Fibroblast of skin of right quadriceps (primary cell): ENCODE results near the gene MYO5B.
A peak's percentile ranks its signal among the peaks of the same experiment; 100 is the strongest.

ENCODE experiments used
- DNase-seq: peaks from one replicate; pipeline ENCODE4 v3.0.0-alpha.2; 2013

MYO5B gene

DNA sequence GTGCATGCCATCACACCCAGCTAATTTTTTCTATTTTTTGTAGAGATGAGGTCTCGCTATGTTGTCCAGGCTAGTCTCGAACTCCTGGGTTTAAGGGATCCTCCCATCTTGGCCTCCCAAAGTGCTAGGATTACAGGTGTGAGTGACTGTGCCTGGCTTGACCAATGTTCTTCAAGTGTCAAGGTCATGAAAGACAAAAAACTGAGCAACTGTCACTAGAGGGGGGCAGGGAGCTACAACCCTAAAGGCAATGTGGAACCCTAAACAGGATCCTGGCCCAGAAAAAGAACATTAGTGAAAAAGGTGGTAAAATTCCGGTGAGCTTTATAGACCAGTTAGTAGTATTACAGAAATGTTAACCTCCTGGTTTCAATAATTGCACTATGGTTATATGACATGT lies 7.3 kb downstream of the MYO5B start:
- DNase-seq, result no peak

DNA sequence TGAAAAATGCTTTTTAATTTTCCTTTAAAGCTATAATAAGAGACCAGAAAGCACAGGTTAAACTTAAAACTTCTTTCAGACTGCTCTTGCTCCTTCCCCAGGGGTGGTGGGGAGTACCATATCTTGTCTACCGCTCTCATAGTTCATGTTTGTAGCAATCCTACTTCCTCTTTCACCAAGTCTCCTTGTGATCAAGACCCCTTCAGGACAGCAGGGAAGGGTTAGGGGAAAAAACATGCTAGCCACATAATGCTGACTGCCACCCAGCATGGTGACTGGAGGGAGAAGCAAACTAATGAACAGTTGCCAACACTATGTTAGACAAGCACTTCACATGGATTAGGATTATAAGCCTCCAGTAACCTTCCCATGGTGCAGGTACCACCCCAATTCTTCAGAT lies 8.6 kb downstream of the MYO5B start:
- no peak for DNase-seq

DNA sequence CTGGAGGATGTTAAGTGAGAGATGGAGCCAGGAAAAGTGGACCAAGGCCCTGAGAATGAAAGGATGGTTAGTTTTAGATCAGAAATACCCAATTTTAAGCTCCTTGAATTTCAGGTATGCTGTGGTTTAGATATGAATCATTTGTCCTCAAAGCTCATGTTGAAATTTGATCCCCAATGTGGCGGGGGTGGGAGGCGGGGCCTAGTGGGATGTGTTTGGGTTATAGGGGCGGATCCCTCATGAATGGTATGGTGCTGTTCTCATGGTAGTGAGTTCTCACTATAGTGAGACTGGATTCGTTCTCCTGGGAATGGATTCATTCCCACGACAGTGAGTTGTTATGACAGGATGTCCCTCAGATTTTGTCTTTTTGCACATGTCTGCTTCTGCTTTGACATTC lies 11.4 kb downstream of the MYO5B start:
- DNase-seq, result peak; percentile 45

DNA sequence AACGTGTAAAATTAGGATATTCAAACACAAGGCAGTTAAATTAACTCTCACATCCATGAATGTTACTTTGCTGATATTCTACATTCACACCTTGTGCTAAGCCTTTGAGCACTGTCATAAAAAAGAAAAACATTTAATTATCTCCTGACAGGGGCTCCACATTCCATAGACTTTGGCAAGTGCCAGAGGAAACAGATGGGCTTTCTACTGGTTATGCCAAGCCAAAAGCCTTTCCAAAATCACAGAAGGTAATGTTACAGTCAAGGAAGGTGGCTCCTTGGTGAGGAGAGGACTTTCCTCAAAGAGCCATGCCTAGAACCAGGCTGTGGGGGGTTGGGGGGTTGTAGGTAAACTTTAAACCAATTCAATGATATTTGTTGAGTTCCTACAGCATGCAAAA lies 12.4 kb downstream of the MYO5B start:
- no peak for DNase-seq

DNA sequence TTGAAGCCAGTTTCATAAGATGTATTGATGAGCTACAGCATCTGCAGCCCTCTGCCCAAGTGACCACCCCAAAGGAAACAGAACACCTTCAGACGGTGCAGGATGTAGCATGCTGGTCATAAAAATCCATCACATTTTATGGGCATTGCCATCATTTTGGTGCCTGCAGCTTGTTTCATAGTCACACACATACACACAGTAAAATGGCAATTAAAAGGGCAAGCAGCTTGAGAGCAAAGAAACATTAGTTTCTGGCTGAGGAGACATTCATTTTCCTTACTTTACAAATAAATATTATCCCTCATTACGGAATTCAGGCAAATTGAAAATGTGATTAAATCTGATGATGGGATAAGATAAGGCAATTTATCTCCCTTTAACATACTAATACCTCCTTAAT lies 13.4 kb downstream of the MYO5B start:
- DNase-seq, result no peak

DNA sequence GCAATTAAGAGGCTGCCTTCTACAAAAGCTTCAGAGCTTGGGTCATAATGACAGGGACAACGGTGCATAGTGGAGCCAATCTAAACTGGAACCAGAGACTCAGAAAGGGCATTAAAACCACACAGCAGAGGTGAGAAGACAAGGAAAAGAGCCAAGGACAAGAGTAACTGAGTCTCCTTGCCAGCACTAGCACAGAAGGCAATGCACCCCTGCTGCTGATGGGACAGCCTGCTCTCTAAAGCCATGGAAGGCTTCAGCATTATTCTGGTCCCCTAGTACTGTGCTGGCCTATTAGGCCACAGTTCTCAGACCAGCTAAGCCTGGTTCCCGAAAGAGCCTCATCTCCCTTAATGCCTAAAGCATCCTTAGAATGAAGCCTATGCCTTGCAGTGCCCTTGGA lies 15.5 kb downstream of the MYO5B start:
- DNase-seq, result no peak

DNA sequence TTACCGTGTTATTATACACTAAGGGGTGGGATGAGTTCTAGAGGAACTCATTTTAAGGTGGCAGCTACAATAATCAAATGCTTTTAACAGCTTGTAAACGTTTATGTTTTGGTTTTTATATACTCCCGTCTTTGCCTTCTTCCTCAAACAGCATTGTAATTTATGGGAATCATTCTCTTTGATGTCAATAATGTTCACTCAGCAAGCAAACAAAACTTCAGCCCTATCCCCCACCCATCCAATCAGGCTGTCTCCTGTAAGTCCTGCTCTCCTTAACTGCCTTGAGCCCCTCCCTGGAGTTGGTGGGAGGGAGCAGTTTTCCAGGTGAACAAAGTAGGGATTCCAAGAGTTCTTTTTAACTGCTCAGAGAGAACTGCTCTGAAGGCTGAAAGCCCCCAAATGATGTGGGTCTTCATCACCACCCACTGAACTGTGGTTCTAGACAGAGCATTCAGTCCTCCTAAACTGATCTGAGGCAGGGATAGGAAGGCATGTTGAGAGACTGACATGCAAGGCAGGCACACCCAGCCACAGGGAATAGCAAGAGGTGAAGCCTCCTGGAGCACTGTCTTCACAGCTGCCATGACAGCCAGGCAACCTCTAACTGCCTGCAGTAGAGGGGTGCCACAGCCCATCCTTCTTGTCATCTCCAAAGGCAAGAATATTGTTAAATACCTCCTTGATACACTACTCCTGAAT lies 17.5 kb downstream of the MYO5B start:
- no peak for DNase-seq

DNA sequence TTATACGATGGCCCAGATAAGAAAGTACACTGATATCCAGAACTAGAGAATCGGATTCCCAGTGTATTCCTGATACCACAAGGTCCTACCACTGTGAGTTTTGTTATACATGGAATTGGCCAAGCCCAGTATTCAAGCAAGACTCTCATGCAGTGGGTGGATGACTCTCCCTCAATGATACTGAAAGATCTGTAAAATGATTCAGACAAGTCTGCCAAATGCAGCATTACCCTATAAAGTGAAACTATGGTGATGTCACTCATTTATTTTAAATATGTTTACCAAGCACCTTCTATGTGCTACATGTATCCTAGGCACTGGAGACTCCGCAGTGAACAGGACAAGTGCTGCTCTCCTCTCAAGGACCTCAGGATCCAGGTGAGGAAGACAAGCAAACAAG lies 22.6 kb downstream of the MYO5B start:
- DNase-seq, result no peak

DNA sequence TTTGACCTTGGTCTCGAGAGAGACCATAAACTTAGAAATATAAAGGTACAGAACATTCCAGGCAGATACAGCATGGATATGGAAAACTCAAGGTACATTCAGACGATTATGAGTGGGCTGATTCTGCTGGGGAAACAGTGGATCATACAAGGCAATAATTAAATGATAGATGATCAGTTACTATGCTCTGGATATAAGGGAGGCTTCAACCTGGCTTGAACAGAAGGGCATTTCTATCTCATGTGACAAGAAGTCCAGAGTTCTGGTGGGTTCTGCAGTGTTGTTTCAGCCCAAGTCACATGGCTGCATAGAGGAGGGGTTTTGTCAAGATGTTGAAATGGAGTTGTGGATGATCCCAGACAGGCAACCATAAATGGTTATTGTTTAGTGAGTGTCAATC lies 23.5 kb downstream of the MYO5B start:
- DNase-seq, result no peak

DNA sequence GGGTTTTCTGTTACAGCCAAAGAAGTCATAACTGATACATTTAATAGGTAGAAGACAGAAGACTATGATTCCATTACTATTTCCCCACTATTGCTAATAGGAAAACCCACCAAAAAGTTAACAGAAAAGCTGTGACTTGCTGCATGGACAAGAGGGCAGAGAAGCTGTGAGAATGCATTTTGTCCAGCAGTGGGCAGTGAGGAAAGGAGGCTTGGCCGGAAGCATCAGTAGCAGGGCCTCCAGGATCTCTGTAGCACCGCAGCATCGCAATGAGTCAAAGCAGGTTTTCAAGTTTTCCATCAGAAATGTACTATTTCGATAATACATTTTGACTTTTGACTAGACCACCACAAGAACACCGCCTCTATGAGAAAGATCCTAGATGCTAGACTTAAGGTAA lies 24.9 kb downstream of the MYO5B start:
- no peak for DNase-seq

DNA sequence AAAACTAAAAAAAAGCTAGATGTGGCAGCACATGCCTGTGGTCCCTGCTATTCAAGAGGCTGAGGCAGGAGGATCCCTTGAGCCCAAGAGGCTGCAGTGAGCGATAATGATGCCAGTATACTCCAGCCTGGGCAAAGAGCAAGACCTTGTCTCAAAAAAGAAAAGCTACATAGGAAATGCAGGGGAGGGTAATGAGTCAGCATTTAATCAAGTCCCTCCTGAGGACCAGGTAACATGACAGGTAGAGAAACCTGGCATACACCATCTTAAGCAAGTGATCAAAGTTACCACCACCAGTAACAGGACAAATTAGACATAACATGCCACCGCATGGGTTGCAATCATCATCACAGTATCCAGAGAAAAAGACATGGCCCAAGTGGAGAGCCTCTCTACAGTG lies 25.8 kb downstream of the MYO5B start:
- no peak for DNase-seq

DNA sequence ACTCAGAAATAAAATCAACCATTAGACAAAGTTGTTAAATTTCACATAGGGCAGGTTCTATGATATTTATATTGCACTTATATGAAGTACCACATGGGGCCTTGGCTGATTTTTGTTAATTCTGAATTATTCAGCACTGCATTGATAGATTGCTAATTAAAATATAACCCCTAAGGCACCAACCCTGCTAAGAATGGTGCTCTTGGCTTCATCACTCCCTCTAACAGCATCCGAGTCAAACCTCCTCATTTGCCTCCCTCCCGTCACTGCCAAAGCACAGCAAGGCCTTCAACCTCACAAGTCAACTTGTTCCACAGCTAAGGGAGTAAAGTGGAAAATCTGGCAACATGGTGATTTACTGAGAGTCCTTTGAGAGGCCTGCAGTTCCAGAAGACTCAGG lies 27.0 kb downstream of the MYO5B start:
- DNase-seq, result no peak

DNA sequence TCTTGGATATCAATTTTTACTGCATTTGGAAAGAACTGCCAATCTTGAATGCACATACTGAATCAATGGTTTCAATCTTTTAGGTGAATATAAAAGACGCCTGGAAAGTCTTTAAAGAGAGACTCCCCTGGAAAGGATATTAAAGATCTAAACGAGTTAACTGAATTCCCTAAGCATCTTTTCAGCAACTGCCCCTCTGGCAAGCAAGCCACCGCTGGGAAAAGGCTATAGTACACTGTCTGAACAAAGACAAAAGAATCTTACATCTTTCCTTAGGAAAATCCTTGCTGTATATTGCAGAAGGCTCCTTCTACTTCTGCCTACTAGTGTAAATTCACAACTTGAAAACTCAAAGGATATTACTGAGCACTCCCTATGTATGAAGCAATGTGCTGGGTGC lies 28.0 kb downstream of the MYO5B start:
- DNase-seq, result no peak

DNA sequence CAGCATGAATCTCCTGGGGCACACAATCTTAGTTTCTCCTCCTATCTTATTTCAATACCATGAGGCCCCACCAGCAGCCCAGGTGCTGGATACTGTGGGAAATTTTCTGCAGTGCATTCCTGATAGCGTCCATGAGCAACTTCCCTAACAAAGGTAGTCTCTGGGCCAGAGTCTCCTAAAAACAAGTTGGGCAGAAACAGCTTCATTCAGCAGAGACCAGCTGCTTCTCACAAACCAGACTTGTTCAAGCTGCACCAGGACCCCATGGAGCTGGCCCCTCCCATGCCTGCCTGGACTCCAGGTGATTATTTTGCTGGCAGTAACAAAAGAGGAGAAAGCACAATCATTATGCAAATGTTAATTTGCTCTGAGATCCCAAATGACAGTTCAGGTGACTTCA lies 31.4 kb downstream of the MYO5B start:
- no peak for DNase-seq

DNA sequence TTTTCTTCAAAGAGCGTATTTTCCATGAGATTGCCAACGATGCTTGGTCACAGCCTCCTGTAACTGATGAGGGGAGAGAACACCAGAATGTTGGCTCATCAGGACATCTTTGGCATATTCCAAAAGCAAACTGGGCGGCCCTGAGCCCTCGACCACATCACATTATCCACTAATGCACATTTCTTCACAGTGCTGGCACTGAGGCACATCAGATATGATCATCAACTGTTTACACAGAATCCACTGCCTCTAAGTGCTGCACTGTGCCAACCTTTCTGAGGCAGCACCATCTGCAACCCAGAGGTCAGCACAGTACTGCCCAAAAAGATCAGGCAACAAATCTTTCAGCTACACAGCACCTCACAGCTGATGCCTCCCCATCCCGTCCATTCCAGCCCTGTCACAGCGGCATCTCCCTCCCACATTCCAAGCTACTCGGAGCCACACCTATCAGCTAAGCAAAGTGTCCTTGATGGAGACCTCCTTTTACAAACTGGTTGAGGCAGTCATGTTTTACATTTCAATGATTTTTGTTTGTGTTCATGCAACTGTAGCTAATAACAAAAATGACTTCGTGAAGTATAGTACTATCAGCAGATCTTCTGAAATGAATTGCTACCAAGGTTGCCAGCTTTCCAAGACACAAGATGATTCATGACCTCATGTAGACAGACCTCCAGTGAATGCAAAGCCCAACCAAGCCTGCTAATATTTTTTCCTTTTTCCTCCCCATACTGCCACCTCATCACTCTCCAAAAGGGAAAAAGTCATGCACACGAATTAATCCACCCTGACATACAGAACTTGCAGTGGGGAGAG lies 32.3 kb downstream of the MYO5B start:
- DNase-seq, result no peak

DNA sequence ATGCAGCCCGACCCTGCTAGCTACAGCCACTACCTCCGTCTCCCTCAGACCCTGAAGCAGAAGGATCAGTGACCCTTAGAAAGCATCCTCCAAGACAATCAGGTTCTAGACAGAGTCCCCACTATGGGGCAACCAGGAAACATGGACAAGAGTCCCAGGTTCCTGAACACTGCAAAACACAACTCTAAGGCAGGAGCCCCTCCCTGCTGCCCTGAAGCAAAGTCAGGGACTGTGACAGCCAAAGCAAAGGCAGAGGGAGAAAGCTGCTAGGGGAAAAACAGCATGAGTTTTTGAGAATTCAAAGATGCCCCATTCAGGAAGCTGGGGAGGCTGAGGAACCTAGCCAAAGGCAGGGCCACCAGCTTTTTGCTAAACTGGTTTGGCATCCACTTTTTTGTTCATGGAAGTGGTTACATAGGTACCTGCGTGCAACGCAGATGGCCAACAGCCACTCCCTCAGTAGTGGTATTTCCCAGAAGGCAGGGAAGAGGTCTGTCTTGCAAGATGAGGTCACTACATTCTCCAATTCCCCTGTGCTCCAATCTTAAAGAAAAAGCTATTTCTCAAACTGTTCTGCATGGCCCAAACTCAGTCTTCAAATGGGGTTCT lies 33.2 kb downstream of the MYO5B start:
- DNase-seq, result no peak

DNA sequence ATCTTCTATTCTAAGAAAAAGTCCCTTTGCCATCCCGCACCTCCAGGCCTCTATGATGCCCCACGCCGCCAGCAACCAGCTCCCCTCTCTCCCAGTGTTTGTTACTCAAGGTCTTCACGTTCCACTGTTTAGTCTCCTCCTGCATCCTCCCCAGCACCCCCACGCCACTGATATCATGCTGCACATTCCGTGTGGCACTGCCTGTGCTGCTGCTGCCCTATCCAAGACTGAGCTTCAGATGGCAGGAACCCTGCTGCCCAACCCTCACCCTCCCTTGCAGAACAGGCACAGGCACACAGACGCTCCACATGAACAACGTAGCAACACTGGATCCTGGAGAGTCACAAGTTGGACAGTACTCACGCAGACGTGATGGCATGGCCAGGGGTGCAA lies 35.3 kb downstream of the MYO5B start:
- DNase-seq, result no peak

DNA sequence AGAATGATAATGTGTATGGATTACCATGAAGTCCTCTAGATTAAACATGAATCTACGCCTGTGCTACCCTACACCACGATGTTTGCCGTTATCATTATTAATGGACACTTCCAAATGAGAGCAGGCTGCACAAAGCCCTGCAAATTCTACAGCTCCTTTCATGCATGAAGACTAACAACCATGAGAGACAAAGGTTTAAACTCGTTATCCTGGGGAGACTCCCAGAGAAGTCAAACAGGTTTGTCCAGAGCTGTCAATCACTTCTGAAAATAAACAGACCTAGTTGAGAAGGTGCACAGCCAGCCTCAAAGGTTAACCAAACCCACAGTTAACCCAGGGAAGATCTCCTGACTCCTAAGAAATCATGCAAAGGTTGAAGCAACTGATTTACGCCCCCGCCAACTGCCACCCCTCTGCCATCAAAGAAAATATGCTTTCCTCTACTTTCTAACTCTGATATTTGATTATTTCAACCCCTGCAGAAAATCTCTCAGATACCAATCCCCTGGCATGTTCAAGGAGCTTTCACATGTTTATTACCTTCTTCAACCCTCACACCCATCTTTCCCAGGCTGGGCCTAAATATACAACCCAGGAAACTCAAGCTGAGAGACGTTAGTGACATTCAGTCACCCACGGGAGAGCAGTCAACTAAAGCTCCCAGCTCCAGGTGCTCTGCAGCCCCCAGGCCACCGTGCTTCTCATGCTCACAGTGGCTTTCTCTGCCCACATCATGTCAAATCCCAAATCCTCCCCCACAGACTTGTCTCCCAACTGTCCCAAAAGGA lies 35.9 kb downstream of the MYO5B start:
- no peak for DNase-seq

DNA sequence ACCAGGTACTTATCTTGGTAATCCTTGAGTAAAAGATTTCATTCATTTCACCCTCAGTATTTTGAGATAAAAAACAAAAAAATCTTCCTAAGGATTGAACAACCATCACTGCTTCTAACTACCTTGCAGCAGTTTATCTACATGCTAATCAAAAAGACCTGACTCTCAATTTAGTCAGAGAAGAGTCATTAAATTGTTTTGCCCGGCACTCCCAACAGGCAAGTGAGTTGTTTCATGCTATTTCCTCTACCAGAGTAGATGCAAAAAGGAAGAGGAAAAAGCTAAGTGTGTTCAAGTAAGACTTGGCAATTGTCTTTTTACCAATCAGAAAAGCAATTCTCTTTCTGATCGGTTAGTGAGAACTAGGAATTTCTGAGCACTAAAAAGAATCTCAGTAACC lies 39.5 kb downstream of the MYO5B start:
- no peak for DNase-seq

DNA sequence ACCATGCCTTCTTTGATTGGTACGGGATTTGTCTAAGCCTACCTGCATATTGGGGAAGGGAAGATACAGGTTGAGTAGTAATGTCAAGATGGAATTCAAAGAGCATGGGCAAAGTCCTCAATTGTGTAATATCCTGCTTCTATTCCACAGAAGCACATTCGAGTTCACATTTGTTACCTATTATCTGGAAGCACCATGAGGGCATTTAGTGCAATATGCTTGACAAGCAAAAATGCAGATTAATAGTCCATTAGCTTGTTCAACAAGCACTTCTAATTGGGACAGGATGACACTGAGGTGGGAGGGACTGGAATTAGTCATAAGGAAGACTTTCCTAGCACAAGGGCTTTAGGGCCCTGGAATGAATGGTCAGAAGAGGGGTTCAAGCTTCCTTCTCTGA lies 40.5 kb downstream of the MYO5B start:
- DNase-seq, result peak; percentile 7

DNA sequence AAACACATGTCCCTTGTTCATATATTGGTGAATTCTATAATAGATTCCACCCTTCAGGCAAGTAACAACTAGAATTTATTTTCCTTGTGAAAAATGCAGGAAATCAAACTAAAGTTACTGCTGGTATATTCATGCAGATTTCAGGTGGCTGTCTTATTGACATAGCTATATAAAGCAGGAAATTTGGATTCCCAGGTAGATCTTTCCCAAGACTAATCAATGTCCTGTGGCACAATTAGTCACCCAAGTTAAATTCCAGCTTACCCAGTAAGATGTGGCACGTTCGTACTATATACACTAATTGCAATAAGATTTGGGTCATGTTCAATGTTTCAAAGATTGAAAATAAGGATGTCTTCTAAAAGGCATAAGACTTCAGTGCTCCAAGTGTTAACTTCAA lies 42.0 kb downstream of the MYO5B start:
- no peak for DNase-seq

DNA sequence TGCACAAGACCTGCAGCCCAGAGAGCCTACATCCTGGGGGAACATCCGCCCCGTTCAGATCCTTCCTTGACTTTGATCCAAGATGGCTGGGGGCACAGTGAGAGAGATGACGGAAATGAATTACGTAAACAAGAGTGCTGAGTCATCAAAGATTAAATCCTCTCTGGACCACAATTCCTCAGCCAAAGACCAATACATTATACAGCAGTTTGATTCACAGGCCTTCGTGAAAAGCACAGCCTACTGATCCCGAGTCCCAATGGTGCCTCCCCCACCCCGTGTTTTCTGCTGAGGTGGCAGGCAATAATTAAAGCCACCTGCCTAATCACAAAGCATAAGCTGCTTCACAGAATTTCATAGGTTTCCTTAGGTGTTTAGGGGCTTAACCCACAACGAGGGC lies 43.0 kb downstream of the MYO5B start:
- peak; percentile 66 for DNase-seq

DNA sequence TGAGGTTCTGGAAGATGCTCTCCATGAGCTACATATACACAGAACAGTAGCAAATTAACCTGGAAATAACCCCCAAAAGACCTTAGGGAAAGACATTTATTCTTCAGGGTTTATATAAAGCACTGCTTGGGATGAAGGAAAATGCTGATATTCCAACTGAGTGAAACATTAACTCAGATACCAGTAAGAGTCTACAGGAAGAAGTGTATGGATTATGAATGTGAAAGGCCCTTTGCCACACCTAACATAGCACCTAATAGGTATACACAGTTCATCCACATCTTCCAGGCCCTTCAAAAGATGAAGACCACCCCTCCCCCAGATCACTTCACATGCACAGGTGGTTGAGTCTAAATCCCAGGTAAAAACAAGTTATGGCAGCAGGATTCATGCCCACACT lies 50.4 kb downstream of the MYO5B start:
- no peak for DNase-seq

DNA sequence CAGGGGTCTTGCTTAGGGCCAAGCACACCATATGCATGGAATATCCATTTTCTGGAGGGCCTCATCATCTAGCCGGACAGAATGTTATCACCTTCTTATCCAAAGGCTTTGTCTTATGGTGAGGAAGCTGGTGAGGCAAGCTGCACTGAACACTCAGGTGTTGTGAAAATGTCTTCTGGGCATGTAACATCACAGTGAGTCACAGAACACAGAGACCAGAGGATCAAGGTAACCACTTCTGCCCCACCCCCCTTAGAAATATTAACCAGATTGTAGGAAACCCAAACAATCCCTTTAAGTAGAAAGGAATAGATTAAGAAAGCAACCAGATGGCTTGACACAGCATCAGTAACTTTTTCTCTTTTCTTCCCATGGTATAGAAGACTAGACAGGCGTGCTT lies 51.1 kb downstream of the MYO5B start:
- DNase-seq, result no peak
